AG10803 (cell line): ENCODE data around the gene STEAP3.

Experiments
- DNase-seq: peaks from one replicate; pipeline ENCODE4 v3.0.0; 2010; ENCODE audit warnings: low read depth
- H3K4me3 ChIP-seq: 2 replicates; pipeline ENCODE4 v1.5.1; 2011; ENCODE audit warnings: mild to moderate bottlenecking, low read length, control low read depth
- TF ChIP-seq, protein P1 (sequence below): conservative IDR thresholded peaks from 2 replicates; pipeline ENCODE4 v1.5.1; 2011; ENCODE audit warnings: mild to moderate bottlenecking, low read length, control low read depth, inconsistent platforms

Gene STEAP3

GRCh38 chr2:119307419-119308140 is 83.9 kb downstream of the STEAP3 start:
- TF ChIP-seq, protein P1, sequence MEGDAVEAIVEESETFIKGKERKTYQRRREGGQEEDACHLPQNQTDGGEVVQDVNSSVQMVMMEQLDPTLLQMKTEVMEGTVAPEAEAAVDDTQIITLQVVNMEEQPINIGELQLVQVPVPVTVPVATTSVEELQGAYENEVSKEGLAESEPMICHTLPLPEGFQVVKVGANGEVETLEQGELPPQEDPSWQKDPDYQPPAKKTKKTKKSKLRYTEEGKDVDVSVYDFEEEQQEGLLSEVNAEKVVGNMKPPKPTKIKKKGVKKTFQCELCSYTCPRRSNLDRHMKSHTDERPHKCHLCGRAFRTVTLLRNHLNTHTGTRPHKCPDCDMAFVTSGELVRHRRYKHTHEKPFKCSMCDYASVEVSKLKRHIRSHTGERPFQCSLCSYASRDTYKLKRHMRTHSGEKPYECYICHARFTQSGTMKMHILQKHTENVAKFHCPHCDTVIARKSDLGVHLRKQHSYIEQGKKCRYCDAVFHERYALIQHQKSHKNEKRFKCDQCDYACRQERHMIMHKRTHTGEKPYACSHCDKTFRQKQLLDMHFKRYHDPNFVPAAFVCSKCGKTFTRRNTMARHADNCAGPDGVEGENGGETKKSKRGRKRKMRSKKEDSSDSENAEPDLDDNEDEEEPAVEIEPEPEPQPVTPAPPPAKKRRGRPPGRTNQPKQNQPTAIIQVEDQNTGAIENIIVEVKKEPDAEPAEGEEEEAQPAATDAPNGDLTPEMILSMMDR = no peak
- no peak overlapping the region for H3K4me3 ChIP-seq
- no peak for DNase-seq

DNA sequence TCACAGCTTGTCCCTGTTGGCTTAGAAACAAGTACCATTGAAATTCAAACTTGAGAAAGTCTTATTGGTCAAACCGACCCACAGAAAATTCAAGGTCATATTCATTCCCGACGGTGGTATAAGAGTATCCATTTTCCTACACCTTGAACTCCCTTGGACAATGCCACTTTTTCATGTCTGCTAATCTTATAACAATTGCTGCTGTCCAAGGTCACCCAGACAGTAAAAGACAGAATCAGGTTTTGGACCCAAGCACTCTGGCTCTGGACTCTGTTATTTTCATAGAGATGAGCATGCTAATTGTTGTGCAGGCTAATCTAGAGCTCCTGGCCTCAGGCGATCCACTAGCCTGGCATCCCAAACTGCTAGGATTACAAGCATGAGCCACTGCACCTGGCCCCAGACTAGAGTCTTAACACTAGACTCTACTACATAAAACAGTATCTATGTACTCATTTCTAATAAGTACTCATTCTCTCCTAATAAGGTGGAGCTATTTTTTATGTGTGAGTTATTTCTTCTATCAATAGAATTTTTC is 85.2 kb downstream of the STEAP3 start:
- H3K4me3 ChIP-seq = no peak overlapping the region
- DNase-seq = no peak
- TF ChIP-seq, protein P1 = no peak

DNA sequence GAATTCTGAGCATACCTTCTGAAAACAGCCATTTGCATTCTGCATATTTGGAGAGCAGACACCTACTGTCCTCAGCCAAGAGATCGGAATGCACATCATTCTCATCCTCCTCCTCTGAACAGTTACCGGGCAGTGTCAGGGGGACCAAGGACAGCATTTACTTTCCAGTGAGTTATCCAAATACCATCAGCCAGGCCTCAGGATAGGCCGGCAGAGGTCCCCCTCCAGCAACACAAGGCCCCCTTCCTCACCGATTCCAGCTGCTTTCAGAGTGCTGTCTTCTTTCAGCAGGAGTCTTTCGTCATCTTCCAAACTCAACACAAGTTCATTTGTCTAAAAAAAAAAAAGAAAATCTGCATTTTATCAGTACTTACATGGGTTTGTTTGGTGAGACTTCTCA is 87.7 kb downstream of the STEAP3 start:
- H3K4me3 ChIP-seq = no peak overlapping the region
- DNase-seq = no peak
- TF ChIP-seq, protein P1 = no peak

DNA sequence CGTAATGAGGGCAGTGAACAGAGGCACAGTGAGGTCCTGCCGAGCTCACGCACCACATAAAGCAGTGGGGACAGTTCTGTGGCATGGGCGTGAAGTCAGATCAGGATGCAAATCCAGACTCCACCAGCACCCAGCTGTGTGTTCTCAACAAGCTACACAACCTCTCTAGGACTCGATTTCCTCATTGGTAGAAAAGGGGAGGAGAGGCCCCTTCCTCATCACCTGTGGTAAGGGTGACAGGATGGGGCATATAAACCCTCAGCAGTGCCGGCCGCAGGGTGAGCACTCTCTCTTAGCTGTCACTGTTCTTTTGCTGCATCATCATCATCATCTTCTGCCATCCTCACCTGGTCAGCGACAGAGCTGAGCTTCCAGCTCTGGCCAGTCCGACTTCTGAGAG is 88.2 kb downstream of the STEAP3 start:
- no peak for DNase-seq
- no peak overlapping the region for H3K4me3 ChIP-seq
- TF ChIP-seq, protein P1 = no peak
